Keratinocyte (primary cell): ENCODE results near the gene DCLK1. TPM values are rescaled to one million over a fixed set of nuclear protein-coding genes. Genes with fewer than 3 reads are reported as not detected.

ENCODE experiments used
- DNase-seq: peaks from one replicate; pipeline ENCODE4 v3.0.0-alpha.2; 2011; ENCODE audit warnings: low read depth, missing footprints, low spot score
- FAIRE-seq: peaks from 2 replicates; lab custom pipeline; 2011; peaks lifted over from hg19 to GRCh38; lab: Jason Lieb, UNC
- H2AFZ ChIP-seq: 2 replicates; pipeline ENCODE4 v1.6.0; 2012; ENCODE audit warnings: low read length, control low read depth, inconsistent platforms; ENCODE audit not compliant: control insufficient read depth
- H3K27ac ChIP-seq: 2 replicates; pipeline ENCODE4 v1.5.1; 2011; ENCODE audit warnings: low read length; ENCODE audit not compliant: control insufficient read depth, insufficient read depth
- H3K27me3 ChIP-seq: 3 replicates; pipeline ENCODE4 v1.6.0; 2011; ENCODE audit warnings: low read length; ENCODE audit not compliant: control insufficient read depth, insufficient read depth; ENCODE audit errors: extremely low read depth
- H3K36me3 ChIP-seq, 2 experiments: 2 replicates in 1 of 2; 3 replicates in 1 of 2; pipeline ENCODE4 v1.5.1; 2011; ENCODE audit warnings: low read length in 2 of 2, mild to moderate bottlenecking in 1 of 2; ENCODE audit not compliant: control insufficient read depth in 2 of 2, insufficient read depth in 2 of 2; ENCODE audit errors: extremely low read depth in 1 of 2
- H3K4me1 ChIP-seq: 3 replicates; pipeline ENCODE4 v1.5.1; 2011; ENCODE audit warnings: low read length; ENCODE audit not compliant: control insufficient read depth, insufficient read depth; ENCODE audit errors: extremely low read depth
- H3K4me2 ChIP-seq: 3 replicates; pipeline ENCODE4 v1.6.0; 2011; ENCODE audit warnings: low read depth, low read length; ENCODE audit not compliant: control insufficient read depth, insufficient read depth; ENCODE audit errors: extremely low read depth
- H3K4me3 ChIP-seq, 3 experiments: fragments of 200-600 bp in 1 of 3; sonication (generic) in 1 of 3; 2 replicates in 2 of 3; 3 replicates in 1 of 3; pipeline ENCODE4 v1.5.1; 2011 to 2016; ENCODE audit warnings: low read length in 3 of 3, mild to moderate bottlenecking in 3 of 3, control low read depth in 2 of 3, inconsistent platforms in 1 of 3, low read depth in 1 of 3, mixed read lengths in 1 of 3, mixed run types in 1 of 3, moderate library complexity in 1 of 3; ENCODE audit not compliant: control insufficient read depth in 2 of 3, insufficient read depth in 2 of 3; ENCODE audit errors: extremely low read depth in 1 of 3
- H3K79me2 ChIP-seq: 2 replicates; pipeline ENCODE4 v1.6.0; 2012; ENCODE audit warnings: low read length; ENCODE audit not compliant: control insufficient read depth, insufficient read depth
- H3K9ac ChIP-seq: 3 replicates; pipeline ENCODE4 v1.6.0; 2011; ENCODE audit warnings: low read length; ENCODE audit not compliant: control insufficient read depth, insufficient read depth; ENCODE audit errors: extremely low read depth
- H3K9me1 ChIP-seq: 3 replicates; pipeline ENCODE4 v1.6.0; 2011; ENCODE audit warnings: low read length; ENCODE audit not compliant: control insufficient read depth, insufficient read depth; ENCODE audit errors: extremely low read depth
- H3K9me3 ChIP-seq: 2 replicates; pipeline ENCODE4 v1.5.1; 2012; ENCODE audit warnings: low read depth, low read length; ENCODE audit not compliant: control insufficient read depth
- H4K20me1 ChIP-seq: 3 replicates; pipeline ENCODE4 v1.6.0; 2011; ENCODE audit warnings: low read length; ENCODE audit not compliant: control insufficient read depth, insufficient read depth; ENCODE audit errors: extremely low read depth
- EZH2 ChIP-seq: IDR thresholded peaks from one replicate; pipeline ENCODE4 v1.6.1; 2012; ENCODE audit warnings: inconsistent platforms, mild to moderate bottlenecking, low read length, moderate library complexity
- dilution Hi-C: fragments of 300-500 bp; cut with MboI; formaldehyde crosslinking; loops from one replicate; pipeline ENCODE4 v1.7.0; 2020; ENCODE audit warnings: low sequenced_read_pairs; ENCODE audit not compliant: extremely low pct_ligation_motif_present
- polyA plus RNA-seq, 5 experiments: library from polyadenylated mRNA; depleted of rRNA in 3 of 5; stranded (reverse) in 3 of 5; stranded (forward) in 1 of 5; unstranded in 1 of 5; fragments of >200 nt; gene quantifications; 1 replicate in 1 of 5; 2 replicates in 3 of 5; 3 replicates in 1 of 5; pipeline versions ENCODE4 v1.2.1 to v1.2.3, GENCODE V29; 2011 to 2012; ENCODE audit warnings: missing spikeins in 2 of 5, low read depth in 1 of 5, low replicate concordance in 1 of 5
- TF ChIP-seq, protein P1 (sequence below), 3 experiments: IDR thresholded peaks in 1 of 3; conservative IDR thresholded peaks in 1 of 3; optimal IDR thresholded peaks in 1 of 3; 2 replicates in 2 of 3; 3 replicates in 1 of 3; pipeline versions ENCODE3 to v1.5.1; 2011; ENCODE audit warnings: low read length in 3 of 3, mild to moderate bottlenecking in 3 of 3, moderate library complexity in 2 of 3, control low read depth in 1 of 3, inconsistent platforms in 1 of 3; ENCODE audit not compliant: insufficient read depth in 2 of 3; ENCODE audit errors: extremely low read depth in 1 of 3

The DCLK1 gene
- polyA plus RNA-seq, 1 donor (not counting 4 experiments of a cell fraction or from before 2014, with no cell fraction given): 0.04 TPM

DNA sequence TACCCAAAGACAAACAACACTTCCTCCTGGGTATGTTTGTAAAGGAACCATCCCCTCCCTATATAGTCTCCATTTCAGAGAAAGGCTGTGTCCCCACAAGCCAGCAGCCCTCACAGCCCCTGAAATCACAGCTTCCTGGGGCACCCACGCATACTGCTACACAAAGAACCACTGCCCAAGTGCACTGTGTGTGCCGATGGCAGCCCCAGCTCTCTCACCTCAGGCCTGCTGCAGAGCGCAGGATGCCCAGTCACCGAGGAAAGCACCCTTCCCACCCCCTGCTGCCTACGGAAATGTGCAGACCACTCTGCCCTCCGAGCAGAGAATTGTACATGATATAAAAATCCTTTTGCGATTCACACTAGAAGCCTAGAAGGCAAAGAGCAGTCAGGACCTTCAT is 43.7 kb upstream of the DCLK1 start:
- Histone ChIP-seq H2AFZ (no peak overlapping the region), H4K20me1 (no peaks in the 10 kb centered on the region), H3K9ac (no peak overlapping the region), H3K4me2 (no peak overlapping the region), H3K36me3 (no peaks in the 10 kb centered on the region), H3K9me1 (no peaks in the 10 kb centered on the region), H3K27ac (no peak overlapping the region), H3K9me3 (no peaks in the 10 kb centered on the region), H3K4me3 (no peak overlapping the region), H3K27me3 (no peaks in the 10 kb centered on the region), H3K79me2 (no peaks in the 10 kb centered on the region), H3K4me1 (no peaks in the 10 kb centered on the region)
- DNase-seq: no peak
- dilution Hi-C loops: no loop called here
- TF ChIP-seq EZH2: no peak
- TF ChIP-seq, protein P1, sequence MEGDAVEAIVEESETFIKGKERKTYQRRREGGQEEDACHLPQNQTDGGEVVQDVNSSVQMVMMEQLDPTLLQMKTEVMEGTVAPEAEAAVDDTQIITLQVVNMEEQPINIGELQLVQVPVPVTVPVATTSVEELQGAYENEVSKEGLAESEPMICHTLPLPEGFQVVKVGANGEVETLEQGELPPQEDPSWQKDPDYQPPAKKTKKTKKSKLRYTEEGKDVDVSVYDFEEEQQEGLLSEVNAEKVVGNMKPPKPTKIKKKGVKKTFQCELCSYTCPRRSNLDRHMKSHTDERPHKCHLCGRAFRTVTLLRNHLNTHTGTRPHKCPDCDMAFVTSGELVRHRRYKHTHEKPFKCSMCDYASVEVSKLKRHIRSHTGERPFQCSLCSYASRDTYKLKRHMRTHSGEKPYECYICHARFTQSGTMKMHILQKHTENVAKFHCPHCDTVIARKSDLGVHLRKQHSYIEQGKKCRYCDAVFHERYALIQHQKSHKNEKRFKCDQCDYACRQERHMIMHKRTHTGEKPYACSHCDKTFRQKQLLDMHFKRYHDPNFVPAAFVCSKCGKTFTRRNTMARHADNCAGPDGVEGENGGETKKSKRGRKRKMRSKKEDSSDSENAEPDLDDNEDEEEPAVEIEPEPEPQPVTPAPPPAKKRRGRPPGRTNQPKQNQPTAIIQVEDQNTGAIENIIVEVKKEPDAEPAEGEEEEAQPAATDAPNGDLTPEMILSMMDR (optimal IDR thresholded peaks at IDR 0.05 in 1 of 3, IDR thresholded peaks at IDR 0.05 in 1 of 3, conservative IDR thresholded peaks at IDR 0.05 in 1 of 3; ENCODE audit: extremely low read depth in 1 of 3, insufficient read depth in 2 of 3, low read length in 3 of 3): no peak
- FAIRE-seq: no peak

DNA sequence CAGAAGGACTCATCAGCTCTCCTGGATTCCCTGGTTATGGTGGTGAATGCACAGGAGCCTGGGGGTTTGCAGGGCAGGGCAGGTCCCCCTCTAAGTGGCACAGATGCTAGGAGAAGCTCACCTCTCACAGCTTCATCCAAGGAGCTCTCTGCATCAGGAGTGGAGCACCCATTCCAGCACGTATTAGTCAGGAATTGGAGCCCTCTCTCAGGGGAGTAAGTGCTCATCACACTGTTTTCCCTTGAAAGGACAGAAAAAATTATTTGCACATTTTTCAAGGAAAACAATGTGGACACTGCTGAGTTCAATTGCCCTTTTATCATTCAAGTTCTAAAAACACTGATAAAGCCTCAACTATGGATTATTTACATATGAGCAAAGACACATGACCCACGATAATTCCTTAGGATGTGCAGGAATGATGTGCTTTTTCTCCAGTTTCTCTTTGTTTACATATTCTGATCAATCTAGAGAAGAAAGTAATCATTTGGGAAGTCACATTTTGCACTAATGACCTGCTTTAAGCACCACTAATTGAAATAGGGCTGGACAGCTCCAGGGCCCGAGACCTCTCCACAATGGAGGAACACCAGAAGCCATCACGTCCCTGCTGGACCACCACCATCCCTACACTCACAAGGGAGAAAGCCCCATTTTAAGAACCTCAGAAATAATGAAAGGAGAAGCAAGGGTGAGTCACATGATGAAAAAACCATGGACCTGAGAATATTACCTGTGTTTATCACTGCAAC is 42.6 kb upstream of the DCLK1 start:
- Histone ChIP-seq H3K27me3 (no peaks in the 10 kb centered on the region), H3K79me2 (no peaks in the 10 kb centered on the region), H3K4me2 (no peak overlapping the region), H3K4me3 (no peak overlapping the region), H2AFZ (no peak overlapping the region), H3K4me1 (no peaks in the 10 kb centered on the region), H4K20me1 (no peaks in the 10 kb centered on the region), H3K9me1 (no peaks in the 10 kb centered on the region), H3K9me3 (no peaks in the 10 kb centered on the region), H3K9ac (no peak overlapping the region), H3K36me3 (no peaks in the 10 kb centered on the region), H3K27ac (no peak overlapping the region)
- dilution Hi-C loops: no loop called here
- TF ChIP-seq EZH2: no peak
- TF ChIP-seq, protein P1 (optimal IDR thresholded peaks at IDR 0.05 in 1 of 3, IDR thresholded peaks at IDR 0.05 in 1 of 3, conservative IDR thresholded peaks at IDR 0.05 in 1 of 3; ENCODE audit: extremely low read depth in 1 of 3, insufficient read depth in 2 of 3, low read length in 3 of 3): no peak
- FAIRE-seq: no peak
- DNase-seq: no peak
